Dedifferentiated amniotic fluid mesenchymal stem cell (primary cell): ENCODE measurements around the gene BBX.

Experiments
- DNase-seq: peaks from one replicate; pipeline ENCODE4 v3.0.0-alpha.2; 2016; ENCODE audit errors: extremely low spot score

The BBX gene

GRCh38 chr3:107598926-107599771 is 76.4 kb downstream of the BBX start:
- no peak for DNase-seq

GRCh38 chr3:107599772-107600145 is 77.0 kb downstream of the BBX start:
- no peak for DNase-seq

- no peak for DNase-seq
These were observed 78.0 kb downstream of the BBX start for GRCh38 chr3:107600780-107601179.

- peak; percentile 38 for DNase-seq
These were observed 81.5 kb downstream of the BBX start for GRCh38 chr3:107604057-107604822.

- no peak for DNase-seq
These were observed 89.2 kb downstream of the BBX start for GRCh38 chr3:107611775-107612469.

- DNase-seq = no peak
These were observed 89.9 kb downstream of the BBX start for GRCh38 chr3:107612664-107613084.

GRCh38 chr3:107619549-107619948 is 96.8 kb downstream of the BBX start:
- no peak for DNase-seq

- DNase-seq = no peak
These were observed 97.8 kb downstream of the BBX start for GRCh38 chr3:107620534-107620933.

- no peak for DNase-seq
These were observed 98.7 kb downstream of the BBX start for GRCh38 chr3:107621465-107621864.

GRCh38 chr3:107627962-107628542 is 105.3 kb downstream of the BBX start:
- no peak for DNase-seq

- no peak for DNase-seq
These were observed 106.8 kb downstream of the BBX start for GRCh38 chr3:107629566-107629965.

GRCh38 chr3:107630779-107631178 is 108.0 kb downstream of the BBX start:
- no peak for DNase-seq

GRCh38 chr3:107632576-107632975 is 109.8 kb downstream of the BBX start:
- DNase-seq = no peak

GRCh38 chr3:107633327-107634098 is 110.8 kb downstream of the BBX start:
- DNase-seq = no peak

- no peak for DNase-seq
These were observed 111.3 kb downstream of the BBX start for GRCh38 chr3:107634099-107634489.

GRCh38 chr3:107637416-107638183 is 114.8 kb downstream of the BBX start:
- DNase-seq = no peak

GRCh38 chr3:107641572-107642307 is 119.0 kb downstream of the BBX start:
- DNase-seq = no peak

- DNase-seq = no peak
These were observed 120.5 kb downstream of the BBX start for GRCh38 chr3:107643038-107643883.

- no peak for DNase-seq
These were observed 121.9 kb downstream of the BBX start for GRCh38 chr3:107644631-107645030.
